A673 (cell line): ENCODE data around the gene NAT9.

Experiments
- CTCF ChIP-seq: fragments of 300-800, 200-600 bp; sonication (generic); conservative IDR thresholded peaks from 2 replicates; pipeline ENCODE4 v1.5.1; 2017; ENCODE audit warnings: low read depth, mild to moderate bottlenecking, antibody characterized with exemption, low read length, moderate library complexity, mixed read lengths
- EZH2 ChIP-seq: fragments of 200-600 bp; sonication (generic); IDR thresholded peaks from 2 replicates; pipeline ENCODE4 v1.6.1; 2017; ENCODE audit warnings: borderline replicate concordance, low read depth, mild to moderate bottlenecking, mixed read lengths, antibody characterized with exemption, low read length; ENCODE audit not compliant: poor library complexity, severe bottlenecking

- no peak for TF ChIP-seq CTCF
- no peak for TF ChIP-seq EZH2
Measured at GRCh38 chr17:74757502-74757901, 18.6 kb downstream of the NAT9 start.
